ENCODE results near the gene SRGAP3.
"Not testable (repeated sequence)": the region's sequence is repeated elsewhere in the genome, so short reads cannot be mapped to it uniquely, and the experiment has no call there.

Gene SRGAP3

DNA sequence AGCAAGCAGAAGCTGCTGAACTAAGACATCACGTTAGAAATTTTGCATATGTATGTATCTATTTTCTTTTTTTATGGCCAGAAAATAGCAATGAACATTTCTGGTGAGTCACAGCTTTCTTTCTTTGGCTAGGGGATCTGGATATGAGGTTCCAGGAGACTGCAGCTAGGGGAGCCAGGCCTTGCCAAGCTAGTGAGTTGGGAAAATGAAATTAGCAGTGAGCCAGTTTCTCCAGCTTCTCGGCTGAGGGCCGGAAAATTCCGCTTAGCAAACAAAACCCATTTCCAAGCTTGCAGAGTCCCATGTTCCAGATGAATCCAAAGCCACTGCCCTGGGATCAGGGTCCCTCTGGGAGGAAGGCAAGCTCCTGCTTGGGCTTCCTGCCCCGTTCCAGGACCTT, 137.6 kb downstream of the SRGAP3 start:
- DNase-seq (ENCODE audit: low spot score): peak; percentile 86

GRCh38 chr3:9111417-9111816, 138.0 kb downstream of the SRGAP3 start:
- no peak for DNase-seq (ENCODE audit: low spot score)

DNA sequence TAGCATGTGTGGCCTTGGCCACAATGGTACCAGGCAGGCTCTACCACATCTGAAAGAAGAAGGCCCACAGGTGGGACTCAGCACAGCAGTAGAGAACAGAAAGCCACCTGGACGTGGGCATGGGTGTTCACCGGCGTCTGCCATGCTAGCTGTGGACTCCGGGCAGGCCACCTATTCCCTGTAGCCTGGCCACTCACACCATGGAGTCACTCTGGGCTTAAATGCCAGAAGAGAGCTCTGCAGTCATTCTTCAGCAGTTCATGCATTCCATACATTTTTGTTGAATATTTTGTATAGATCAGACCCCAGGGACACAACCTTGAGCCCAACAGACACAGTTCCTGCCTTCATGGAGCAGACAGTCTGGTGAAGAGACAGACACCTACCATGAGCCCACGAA, 138.6 kb downstream of the SRGAP3 start:
- DNase-seq (ENCODE audit: low spot score): peak; percentile 21

GRCh38 chr3:9110316-9110715, 139.1 kb downstream of the SRGAP3 start:
- DNase-seq (ENCODE audit: low spot score): no peak

DNA sequence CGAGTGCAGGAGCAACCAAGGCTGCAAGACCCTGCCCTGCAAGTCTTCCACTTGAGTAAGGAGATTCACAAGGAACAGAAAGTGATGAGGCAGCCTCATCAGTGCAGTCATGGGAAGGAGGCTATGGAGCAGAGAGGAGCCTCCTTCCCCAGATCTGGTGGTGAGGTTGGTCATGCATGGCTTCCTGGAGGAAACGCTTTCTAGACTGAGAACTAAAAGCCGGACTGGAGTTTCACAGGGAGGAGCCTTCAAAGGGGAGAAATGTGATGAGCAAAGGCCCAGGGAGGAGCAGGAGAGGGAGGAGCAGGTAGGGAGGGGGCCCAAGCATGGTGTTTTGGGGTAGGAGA, 139.9 kb downstream of the SRGAP3 start:
- DNase-seq (ENCODE audit: low spot score): no peak

GRCh38 chr3:9108876-9109567, 140.4 kb downstream of the SRGAP3 start:
- DNase-seq (ENCODE audit: low spot score): no peak

- DNase-seq (ENCODE audit: low spot score): no peak
Measured at GRCh38 chr3:9107738-9108137, 141.7 kb downstream of the SRGAP3 start.

GRCh38 chr3:9105421-9105820, 144.0 kb downstream of the SRGAP3 start:
- DNase-seq (ENCODE audit: low spot score): no peak

DNA sequence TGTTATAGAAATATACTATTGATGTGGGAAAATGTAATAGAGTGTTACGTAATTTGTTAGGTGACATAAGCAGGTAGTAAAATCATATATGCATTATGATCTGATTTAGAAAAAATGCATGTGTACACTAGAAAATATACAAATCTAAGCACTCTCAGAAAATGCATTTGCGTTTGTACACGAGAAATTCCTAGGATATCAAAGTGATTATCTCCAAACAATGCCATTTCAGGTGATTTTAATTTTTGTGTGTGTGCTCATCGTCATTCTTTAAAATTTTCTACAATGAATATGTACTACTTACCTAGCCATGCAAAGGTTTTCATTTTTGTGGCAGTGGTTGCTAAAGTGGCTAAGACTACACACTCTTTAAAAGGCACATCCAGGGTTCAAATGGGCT, 145.3 kb downstream of the SRGAP3 start:
- no peak for DNase-seq (ENCODE audit: low spot score)

- DNase-seq (ENCODE audit: low spot score): no peak
Measured at GRCh38 chr3:9102240-9102981, 147.0 kb downstream of the SRGAP3 start.

DNA sequence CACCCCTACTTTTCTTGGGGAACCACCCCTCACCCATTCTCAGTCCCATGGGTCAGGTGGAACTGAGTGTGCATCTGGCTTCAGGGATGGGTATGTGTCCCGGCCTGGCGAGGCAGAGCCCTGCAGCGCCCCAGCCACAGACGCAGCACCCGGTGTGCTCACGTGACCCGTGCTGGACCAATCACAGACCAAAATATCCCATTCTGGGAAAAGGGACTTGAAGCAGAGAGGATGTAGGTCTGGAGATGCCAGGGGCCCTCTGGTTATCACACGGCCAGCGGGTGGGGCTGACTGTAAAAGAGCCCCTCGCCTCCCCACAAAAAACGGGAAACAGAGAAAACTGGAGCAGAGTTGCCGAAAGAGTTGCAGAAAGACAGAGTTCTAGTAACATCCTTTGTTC, 148.2 kb downstream of the SRGAP3 start:
- no peak for DNase-seq (ENCODE audit: low spot score)

DNA sequence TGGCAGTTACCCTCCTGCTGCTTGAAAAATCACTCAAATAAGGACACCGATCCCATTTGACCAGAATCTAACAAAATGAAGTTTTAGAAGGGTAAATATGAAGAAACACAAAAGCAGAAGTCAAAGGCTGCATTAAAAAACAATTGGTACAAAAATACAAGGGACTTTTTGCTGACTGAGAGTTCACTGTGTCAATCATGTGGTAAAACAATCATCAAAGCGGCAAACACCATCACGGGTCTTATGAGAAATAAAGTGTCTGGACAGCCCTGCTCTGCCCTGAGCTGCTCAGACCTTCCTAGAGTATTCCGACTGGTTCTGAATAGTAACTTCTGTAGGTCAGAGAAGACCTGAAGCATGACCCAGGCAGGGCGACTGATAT, 148.9 kb downstream of the SRGAP3 start:
- no peak for DNase-seq (ENCODE audit: low spot score)

GRCh38 chr3:9099702-9100512, 149.5 kb downstream of the SRGAP3 start:
- no peak for DNase-seq (ENCODE audit: low spot score)

DNA sequence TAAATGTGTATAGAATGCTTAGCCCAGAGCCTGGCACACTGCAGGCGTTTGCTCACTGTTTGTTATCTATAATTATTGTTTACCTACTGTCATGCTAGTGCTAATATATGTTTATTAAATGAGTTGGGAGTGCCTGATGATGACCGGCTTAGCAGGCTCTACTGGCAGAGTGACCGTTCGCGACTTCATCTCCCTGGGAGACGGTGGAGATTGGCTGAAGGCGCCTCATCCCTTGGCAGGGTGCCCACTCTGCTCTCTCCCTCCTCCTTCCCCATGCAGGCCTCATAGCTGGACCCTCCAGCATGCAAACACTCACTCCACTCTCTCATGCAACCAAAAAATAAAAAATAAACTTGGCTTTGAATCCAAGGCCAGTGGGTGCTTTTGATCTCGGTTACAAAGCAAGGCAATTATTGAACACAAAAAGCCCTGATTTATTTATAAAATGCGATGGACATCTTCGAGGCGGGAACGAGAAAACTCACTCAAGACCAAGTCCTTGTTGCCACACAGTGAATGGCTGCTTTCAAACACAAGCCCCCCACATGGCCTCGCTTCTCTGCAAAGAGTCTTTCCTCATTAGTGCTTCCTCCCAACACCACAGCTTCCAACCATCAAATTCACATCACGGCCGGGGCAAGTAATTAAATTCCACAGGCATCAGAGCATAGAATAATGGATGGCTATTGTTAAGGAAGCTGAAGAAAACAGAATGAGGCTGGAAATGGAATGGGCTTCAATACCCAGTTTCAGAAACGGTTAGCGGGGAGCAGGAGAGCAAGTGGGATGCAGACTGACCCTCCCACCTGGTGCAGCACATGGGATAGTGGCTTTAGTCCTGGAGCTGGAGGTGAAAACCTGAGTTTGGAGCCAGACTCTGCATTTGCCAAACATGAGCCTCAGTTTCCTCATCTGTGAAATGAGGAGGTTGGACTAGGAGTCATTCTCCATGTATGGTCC, 150.4 kb downstream of the SRGAP3 start:
- DNase-seq (ENCODE audit: low spot score): no peak

GRCh38 chr3:9097495-9097894, 152.0 kb downstream of the SRGAP3 start:
- DNase-seq (ENCODE audit: low spot score): no peak

- peak; percentile 27 for DNase-seq (ENCODE audit: low spot score)
Measured at GRCh38 chr3:9091486-9092235, 157.8 kb downstream of the SRGAP3 start.

- no peak for DNase-seq (ENCODE audit: low spot score)
Measured at GRCh38 chr3:9088441-9089353, 160.7 kb downstream of the SRGAP3 start.

DNA sequence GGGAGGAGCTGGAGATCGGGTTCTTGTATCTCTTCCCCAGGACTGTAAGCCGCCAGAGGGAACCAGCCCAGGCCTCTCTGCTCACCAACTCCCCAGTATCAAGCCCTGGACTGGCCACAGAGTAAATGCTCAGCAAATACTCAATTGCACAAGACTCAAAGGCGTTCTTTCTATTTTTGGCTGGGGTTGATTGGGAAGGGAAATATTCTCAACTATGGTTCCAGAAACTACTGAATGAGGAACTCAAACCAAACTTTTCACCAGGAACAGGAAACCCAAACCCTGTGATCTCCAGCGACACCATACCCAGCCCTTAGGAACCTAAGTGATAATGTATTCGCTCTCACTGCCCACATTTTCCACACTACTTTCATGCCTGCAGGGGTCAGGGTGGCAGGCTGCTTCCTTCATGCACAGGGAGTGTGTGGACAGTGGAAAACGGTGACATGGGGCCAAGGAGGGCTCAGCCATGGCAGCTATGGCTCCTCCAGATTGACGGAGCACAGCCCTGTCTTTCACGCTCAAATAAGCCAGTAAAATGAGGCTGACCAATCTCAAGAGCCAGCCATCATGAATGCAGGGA, 161.5 kb downstream of the SRGAP3 start:
- no peak for DNase-seq (ENCODE audit: low spot score)

- DNase-seq (ENCODE audit: low spot score): not testable (repeated sequence)
Measured at GRCh38 chr3:9085428-9085827, 164.0 kb downstream of the SRGAP3 start.
